Stimulated activated CD8-positive, alpha-beta memory T cell treated with anti-CD3 and anti-CD28 coated beads, Interleukin-12 subunit alpha, Interleukin-12 subunit beta, amount 100 ng/mL, for 24 hours (primary cell): Measurements from ENCODE around the gene WDR20.
"Not testable (repeated sequence)": the region's sequence is repeated elsewhere in the genome, so short reads cannot be mapped to it uniquely, and the experiment has no call there.

ENCODE experiments used
- DNase-seq: peaks from one replicate; pipeline ENCODE4 v3.0.0-alpha.2; 2020; ENCODE audit errors: extremely low read depth

Gene WDR20

DNA sequence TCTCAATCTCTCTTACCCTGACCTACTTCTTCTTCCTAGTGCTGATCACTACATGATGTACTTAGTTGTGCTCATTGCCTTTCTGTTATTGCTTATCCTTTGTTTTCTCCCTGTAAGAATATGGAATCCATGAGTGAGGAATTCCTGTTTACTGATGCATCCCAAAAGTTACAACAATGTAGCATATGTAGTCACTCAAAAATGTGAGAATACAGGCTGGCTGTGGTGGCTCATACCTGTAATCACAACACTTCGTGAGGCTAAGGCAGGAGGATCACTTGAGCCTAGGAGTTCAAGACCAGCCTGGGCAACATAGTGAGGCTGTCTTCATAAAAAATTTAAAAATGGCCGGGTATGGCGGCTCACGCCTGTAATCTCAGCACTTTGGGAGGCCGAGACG lies 8.0 kb upstream of the WDR20 start:
- no peak for DNase-seq

DNA sequence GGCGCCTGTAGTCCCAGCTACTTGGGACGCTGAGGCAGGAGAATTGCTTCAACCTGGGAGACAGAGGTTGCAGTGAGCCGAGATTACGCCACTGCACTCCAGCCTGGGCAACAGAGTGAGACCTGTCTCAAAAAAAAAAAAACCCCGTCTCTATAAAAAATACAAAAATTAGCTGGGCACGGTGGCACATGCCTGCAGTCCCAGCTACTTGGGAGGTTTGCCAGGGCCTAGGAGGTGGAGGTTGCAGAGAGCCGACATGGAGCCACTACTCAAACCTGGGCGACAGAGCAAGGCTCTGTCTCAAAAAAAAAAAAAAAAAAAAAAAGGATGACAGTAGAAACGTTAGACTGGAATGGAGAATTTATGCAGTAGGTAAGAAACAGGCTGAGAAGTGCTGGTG lies 5.7 kb upstream of the WDR20 start:
- DNase-seq = not testable (repeated sequence)

DNA sequence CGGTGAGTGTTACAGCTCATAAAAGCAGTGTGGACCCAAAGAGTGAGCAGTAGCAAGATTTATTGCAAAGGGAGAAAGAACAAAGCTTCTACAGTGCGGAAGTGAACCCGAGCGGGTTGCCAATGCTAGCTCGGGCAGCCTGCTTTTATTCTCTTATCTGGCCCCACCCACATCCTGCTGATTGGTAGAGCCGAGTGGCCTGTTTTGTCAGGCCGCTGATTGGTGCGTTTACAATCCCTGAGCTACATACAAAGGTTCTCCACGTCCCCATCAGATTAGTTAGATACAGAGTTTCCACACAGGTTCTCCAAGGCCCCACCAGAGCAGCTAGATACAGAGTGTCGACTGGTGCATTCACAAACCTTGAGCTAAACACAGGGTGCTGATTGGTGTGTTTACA lies 5.0 kb upstream of the WDR20 start:
- not testable (repeated sequence) for DNase-seq

DNA sequence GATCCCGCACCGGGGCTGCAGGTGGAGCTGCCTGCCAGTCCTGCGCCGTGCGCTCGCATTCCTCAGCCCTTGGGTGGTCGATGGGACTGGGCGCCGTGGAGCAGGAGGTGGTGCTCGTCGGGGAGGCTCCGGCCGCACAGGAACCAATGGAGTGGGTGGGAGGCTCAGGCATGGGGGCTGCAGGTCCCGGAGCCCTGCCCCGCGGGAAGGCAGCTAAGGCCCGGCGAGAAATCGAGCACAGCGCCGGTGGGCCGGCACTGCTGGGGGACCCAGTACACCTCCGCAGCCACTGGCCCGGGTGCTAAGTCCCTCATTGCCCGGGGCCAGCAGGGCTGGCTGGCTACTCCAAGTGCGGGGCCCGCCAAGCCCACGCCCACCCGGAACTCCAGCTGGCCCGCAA lies 4.2 kb upstream of the WDR20 start:
- DNase-seq = not testable (repeated sequence)

DNA sequence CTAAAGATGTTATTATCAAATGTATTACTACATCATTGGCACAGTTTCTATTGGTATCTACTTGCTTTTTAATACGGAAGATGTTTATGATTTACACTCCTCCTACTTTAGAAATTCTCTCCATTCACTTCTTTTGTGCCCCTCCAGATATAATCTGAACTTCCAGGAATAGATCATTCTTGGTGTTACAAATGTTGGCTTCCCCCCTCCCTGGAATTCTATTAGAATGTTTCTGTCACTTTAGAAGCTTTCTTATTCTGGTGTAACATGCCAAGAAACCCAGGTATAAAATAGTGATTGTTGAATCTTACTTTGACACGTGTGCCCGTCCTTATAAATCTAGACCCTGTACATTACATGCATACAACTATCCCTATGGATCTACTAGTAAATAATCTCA lies 1.2 kb upstream of the WDR20 start:
- DNase-seq = no peak

DNA sequence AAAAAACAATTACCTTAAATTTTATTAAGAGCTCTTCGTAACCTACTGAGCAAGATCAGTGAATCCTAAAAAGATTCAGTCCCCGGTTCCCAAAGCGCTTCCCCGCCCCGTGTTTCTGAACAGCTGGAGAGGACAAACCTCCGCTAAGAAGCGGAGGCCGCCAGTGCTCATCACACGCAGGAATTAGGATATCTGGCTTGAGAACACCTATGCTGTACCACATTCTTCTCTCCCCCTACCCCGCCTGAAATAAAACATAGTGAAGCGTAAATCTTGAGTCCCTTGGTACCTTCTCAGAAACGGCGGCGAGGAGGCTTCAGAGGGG lies 774 bp upstream of the WDR20 start:
- DNase-seq = no peak

DNA sequence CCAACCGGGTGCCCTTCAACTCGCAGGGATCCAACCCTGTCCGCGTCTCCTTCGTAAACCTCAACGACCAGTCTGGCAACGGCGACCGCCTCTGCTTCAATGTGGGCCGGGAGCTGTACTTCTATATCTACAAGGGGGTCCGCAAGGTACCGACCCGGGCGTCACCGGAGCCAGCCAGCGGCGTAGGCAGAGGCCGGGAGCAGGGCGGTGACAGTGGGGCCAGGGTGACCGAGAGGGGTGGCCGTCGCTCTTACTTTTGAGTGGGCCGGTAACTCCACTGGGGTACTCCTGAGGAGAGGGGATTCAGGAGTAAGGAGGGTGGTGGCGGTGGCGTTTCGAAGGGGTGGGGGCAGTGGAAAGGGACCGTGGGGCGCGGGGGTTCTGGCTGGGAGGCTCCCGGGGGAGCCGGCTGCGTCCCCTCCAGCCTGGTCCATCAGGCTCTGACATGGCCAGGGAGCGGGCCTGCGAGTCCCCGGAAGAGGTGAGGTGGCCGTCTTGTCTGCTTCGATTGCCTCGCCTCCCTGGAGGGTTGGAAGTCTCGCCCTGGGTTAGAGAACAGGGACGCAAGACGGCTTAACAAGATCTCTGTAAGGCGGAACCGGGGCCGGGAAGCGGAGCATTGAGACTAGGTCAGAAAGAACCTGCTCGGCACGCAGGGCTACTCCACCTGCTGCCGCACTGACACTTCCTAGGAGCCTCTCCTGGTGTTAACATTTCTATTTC lies 491 bp downstream of the WDR20 start:
- DNase-seq = no peak

DNA sequence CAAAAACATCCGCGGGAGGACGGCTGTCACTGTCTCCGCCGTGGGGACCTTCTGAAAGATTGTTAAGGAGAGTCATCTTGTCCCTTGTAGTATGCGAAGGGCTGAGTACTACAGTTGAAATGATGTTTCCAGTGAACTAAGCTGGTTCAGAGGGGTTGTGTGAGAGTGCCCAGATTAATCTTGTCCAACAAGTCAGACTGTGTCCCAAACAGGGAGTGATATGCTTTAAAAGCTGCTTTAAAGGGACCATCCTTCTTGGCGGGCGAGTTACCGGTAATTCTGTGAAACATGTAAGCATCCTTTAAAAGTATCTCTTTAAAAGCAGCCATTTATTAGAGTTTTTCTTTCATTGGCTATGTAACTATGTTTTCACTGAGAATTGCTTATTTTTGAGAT lies 1.1 kb downstream of the WDR20 start:
- no peak for DNase-seq

DNA sequence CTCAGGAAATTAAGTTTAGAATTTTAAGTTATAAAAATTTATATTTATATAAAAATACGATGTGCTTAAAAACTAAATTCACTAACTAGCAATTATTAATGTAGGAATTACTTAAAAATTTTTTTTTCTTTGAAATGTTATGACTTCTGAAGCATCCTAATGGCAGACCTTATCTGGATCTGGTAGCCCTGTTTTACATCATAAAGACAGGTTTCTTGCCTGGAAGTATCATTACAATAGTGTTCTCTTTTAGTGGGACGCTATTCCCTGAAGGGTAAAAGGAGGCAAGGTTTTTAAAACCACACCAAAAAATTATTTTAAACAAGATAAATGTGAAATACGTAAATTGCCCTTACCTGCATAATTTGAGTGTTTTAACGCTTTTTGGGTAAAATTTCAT lies 2.1 kb downstream of the WDR20 start:
- no peak for DNase-seq

DNA sequence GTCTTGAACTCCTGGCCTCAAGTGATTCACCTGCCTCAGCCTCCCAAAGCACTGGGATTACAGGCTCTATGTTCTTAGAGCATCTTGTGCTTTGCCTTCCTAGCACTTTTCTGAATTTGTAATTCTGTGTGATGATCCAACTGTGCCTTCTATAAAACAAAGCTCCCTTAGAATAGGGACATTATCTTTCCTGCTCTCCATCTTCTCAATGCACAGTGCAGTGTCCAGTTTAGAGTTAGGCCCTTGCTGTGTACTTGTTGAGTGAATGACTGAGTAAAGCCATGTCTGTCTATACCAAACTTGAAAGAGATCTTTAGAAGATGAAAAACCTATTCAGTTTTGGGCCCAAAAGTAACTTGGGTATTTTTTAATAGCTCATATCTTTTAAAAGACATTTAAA lies 5.2 kb downstream of the WDR20 start:
- no peak for DNase-seq

DNA sequence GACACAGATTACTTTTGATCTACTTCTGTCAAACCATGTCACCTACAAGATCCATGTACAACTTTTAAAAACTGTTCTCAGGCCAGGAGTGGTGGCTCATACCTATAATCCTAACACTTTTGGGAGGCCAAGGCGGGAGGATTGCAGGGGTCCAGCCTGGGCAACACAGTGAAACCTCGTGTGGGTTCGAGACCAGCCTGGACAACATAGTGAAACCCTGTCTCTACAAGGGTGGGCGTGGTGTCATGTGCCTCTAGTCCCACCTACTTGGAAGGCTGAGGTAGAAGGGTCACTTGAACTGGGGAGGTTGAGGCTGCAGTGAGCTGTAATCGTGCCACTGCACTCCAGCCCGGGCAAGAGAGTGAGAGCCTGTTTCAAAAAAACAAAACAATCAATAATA lies 5.7 kb downstream of the WDR20 start:
- DNase-seq = no peak

DNA sequence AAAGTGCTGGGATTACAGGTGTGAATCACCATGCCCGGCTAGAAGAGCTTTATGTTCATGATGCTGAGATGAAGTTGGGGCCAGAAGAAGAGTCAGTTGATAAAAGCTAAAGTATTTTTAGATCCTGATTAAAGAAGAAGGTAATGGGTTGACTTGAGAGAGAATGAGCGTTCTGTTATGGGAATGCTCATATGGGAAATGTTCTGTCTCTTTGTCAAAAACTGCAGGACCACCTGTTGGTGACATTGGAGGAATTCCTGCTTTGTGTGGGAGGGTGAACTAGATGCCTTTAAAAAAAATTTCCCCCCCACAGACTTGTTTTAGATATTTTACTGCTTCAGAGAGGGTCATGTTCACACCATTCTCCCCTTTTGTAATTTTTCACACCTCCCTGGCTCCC lies 6.7 kb downstream of the WDR20 start:
- no peak for DNase-seq

DNA sequence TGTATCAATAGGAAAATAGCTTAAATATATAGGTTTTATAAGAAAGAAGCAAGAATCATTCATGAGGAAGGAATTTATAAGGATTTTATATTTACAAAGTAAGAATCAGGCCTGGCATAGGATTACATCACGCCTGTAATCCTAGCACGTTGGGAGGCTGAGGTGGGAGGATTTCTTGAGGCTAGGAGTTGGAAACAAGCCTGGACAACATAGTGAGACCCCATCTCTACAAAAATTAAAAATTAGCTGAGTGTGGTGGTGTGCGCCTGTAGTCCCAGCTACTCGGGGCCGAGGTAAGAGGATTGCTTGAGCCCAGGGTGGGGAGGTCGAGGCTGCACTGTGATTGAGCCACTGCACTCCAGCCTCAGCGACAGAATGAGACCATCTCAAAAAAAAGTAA lies 10.4 kb downstream of the WDR20 start:
- no peak for DNase-seq

DNA sequence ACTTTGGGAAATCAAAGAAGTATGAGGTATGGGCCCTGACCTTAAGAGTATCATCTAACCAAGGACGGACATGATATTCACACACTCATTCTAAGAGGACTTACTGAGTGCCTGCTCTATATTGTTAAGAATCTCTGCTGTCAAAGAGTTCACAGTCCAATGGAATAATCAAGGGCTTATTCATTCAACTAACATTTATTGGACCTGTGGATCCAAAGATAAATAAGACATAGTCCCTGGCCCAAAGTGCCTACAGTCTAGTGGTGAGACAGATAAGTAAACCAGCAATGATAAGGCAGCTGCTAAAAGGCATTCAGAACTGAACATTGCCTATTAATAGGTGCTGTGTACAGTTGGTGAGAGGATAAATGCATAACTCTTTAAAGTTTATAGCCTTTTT lies 11.0 kb downstream of the WDR20 start:
- DNase-seq = no peak

DNA sequence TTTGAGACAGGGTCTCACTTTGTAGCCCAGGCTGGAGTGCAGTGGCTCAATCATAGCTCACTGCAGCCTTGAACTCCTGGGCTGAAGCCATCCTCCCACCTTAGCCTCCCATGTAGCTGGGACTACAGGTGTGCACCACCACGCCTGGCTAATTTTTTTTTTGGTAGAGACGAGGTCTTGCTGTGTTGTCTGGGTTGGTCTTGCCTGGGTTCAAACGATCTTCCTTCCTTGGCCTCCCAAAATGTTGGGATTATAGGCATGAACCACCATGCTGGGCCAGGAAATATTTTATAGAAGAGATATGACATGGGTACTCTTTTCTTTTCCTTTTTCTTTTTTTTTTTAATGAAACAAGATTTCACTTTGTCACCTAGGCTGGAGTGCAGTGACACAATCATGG lies 11.7 kb downstream of the WDR20 start:
- DNase-seq = not testable (repeated sequence)

DNA sequence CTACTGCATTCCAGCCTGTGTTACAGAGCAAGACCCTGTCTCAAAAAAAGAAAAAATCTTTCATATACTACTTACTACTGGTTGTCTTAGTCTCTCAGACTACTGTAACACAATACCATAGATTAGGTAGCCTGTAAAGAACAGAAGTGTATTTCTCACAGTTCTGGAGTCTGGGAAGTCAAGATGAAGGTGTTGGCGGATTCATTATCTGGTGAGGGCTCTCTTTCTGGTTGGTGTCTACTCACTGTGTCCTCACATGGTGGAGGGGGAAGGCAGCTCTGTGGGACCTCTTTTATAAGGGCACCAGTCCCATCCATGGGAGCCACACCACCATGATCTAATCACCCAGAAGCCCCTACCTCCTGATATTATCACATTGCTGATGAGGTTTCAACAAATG lies 14.4 kb downstream of the WDR20 start:
- no peak for DNase-seq

DNA sequence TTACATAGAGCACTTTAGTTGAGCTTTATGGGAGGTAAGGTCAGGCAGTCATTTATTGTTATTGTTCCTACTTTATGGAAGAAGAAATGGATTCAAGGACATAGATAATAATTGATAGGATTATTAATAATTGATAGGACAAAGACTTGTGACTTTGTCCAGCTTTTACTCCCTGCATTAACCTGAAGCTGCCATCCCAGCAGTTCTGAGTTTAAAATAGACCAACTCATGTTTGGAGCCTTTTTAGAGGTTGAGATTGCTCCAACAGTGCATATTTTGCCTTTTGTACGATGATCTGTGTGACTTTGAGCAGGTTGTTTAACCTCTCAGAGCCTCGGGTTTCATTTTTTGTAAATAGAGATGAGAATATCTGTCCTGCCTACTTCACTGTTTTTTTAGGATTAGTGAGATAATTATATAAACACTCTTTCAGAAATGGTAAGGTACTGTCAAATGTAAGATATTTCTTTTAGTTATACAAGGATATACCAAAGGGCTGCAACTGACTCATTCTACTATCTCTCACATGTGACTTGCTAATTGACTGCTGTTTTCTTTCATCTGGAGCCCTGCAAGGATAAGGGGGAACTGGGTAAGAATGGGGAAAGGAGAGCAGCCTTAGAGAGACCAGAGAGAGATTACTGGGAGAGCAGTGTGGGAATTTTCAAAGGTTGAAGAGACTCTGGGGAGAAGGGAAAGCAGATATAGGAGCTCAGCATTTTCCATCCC lies 15.3 kb downstream of the WDR20 start:
- DNase-seq = no peak

DNA sequence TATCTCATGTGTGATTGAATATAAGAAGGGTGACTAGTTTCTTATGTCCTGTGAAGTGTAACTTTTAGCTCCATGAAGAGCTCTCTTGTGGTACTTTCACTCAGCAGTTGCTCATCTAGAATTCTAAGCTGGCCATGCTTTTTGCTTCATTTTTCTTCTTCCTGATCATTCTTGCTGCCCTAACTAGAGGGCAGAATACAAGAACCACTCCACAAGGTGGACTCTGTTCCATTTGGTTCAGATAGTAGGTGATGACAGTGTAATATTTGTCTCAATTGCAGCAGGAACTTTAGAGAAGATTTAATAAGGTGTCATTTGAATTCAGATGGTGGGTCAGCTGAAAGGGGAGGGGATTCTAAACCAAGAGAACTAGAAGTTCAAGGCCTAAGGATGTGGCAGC lies 17.6 kb downstream of the WDR20 start:
- no peak for DNase-seq

DNA sequence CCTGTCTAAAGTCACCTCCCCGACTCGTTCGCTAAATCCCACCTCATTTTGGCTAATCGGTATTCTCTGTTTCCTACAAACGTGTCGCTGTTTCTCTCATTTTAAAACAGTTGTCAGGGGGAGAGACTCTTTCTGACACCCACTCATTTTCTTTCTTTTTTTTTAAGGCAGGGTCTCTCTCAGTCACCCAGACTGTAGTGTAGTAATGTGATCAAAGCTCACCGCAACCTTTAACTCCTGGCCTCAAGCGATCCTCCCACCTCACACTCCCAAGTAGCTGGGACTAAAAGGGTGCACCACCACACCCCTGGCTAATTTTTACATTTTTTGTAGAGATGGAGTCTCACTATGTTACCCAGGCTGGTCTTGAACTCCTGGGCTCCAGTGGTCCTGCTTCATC lies 19.1 kb downstream of the WDR20 start:
- DNase-seq = no peak

DNA sequence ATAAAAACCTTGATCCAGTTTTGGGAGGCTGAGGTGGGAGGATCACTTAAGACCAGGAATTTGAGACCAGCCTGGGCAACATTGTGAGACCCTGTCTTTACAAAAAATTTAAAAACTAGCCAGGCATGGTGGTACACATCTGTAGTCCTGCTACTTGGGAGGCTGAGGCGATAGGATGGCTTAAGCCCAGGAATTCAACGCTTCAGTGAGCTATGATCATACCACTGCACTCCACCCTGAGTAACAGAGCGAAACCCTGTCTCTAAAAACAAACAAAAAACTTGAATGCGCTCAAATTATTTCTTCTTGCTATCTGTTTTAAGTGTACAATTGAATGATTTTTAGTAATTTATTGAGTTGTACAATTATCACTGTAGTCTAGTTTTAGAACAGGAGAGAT lies 20.1 kb downstream of the WDR20 start:
- DNase-seq = no peak

DNA sequence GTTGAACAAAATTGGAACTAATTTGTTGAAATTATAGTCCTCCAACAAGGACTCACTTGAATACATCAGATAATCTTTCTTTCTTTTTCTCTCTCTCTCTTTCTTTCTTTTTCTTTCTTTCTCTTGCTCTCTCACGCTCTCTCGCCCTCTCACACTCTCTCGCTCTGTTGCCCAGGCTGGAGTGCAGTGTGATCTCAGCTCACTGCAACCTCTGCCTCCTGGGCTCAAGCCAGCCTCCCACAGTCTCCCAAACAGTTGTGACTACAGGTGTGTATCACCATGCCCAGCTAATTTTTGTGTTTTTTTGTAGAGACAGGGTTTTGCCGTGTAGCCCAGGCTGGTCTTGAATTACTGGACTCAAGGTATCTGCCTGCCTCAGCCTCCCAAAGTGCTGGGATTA lies 22.8 kb downstream of the WDR20 start:
- no peak for DNase-seq

DNA sequence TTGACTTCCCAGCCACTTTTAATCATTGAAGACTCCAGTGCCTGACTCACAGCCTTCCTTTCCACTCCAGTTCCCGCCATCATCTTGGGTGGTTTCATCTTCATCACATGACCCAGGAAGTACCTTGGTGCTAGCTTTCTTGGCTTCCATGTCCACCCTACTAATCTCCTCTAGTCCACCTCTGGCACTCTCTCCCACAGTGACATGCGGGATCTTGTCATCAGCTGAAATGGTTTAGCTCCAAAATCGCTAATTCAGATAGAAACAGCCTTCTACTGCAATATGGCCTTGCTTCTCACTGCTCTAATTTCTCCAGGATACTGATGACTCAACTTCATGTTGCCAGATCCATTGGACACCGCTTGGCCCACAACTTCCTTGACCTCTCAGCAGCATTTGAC lies 24.5 kb downstream of the WDR20 start:
- no peak for DNase-seq

DNA sequence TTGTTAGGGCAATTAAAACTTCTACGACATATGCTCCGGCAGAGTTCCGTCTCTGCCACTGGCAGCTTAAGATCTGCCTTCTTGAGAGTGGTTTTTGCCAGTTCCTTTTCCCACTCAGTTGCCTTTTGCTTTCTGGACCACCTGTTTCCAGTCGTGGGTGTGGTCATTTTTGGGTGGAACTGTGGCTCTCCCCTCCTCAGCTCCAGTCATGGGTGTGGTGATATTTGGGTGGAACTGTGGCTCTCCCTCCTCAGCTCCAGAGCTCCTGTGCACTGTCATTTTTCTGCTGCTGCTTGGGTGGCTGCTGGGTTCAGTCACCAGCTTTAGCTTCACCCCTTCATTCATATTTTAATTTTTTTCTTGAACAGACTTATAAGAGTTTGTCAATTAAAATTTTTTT lies 25.3 kb downstream of the WDR20 start:
- DNase-seq = no peak

DNA sequence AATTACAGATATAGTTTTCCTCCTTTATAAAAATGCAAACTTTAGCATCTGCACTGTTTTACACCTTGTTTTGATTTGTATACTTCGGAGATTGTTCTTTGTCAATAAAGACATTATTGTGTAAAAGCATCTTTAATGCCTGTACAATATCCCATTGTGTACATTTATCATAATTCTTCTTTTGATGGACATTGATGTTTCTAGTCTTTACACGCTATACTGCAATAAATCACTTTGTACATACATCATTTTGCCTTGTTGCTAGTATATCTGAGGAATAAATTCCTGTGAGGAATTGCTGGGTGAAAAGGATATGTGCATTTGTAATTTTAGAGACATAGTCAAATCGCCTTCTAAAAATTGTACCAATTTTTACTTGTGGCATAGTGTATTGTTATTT lies 30.4 kb downstream of the WDR20 start:
- no peak for DNase-seq
